ENCODE results near the gene DPP6.

Gene DPP6

DNA sequence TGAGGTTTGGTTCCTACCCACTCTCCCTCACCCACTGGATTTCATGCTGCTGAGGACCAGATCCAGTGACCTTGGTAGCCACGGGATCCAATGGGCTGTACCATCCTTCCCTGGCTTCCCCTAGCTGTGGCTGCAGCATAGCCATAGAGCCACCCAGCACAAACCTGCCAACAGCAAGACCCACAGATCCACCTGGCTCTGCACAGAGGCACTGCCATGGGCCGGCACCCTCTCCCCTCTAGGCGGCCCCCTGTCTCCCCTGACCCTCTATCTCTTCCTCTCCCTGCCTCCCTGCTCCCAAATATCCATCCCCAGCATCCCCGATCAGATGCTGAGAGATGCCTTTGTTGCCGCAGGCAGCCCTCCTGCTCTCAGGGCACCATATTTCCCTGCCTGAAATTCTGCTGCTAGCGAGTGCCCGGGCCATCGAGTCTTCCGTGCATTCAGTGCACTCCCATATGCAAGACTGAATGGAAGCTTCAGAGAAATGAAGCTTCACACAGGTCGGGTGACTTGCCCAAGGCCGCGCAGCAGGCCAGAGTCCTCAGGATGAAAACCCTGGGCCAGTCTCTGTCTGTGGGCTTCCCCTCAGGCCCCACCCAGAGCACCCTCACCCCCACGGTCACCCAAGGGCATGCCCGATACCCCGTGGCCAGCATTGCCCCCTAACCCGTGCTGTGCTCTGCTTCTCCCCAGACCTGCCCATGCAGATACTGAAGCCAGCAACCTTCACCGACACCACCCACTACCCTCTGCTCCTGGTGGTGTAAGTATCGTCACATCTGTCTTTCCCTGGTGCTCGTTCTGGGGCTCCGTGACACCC is 819.9 kb downstream of the DPP6 start:
- no peak for DNase-seq

DNA sequence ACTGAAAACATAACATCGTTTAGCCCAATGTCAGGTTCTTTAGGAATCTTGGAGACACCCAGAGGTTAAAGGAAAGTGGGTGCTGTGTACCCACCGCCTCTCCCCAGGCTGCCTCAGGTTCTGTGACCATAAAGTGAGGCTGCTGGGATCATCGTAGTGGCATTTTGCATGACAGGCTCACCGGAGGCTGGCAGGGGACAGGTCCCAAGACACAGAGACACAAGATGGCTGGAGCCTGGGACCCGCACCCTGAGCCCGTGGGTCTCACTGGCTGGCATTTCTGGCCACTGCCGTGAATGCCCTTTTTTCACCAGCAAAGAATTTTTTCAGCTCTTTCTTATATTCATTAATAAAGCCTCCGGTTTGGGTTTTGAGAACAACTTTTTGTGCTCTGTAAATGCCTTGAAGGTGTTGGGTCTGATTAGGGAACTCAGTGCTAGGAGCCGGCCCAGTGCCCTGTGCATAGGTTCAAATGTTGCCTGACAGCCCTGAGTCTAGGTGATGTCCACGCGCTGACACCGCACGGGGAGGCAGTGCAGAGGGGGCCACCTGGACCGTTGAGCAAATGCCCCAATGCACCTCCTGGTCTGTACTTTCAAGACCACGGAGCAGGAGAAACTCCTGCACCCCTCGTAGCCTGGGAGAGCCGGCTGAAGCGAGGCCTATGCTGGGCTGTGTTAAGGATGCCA is 820.8 kb downstream of the DPP6 start:
- DNase-seq: no peak

DNA sequence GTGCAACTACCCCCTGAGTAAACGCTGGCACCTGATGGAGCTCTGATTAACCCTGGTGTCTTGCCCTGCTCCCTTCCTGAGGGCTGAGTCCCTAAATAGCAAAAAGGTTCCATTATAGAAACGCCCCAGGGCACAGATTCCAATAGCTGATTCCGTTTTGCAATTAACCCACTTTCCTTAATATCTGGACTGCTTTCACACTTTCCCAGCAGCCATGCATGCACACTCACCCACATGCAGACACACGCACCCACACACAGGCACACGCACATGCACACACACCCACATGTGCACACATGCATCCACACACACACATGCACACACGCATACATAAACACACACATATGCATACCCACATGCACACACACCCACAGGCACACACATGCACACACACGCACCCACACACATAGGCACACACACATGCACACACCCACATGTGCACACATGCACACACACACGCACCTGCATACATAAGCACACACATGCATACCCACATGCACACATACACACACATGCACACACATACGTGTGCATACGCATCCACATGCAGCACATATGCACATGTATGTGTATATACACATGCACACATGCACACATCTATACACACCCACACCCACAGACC is 821.4 kb downstream of the DPP6 start:
- no peak for DNase-seq

- no peak for DNase-seq
Observed at GRCh38 chr7:154874409-154875113, 822.4 kb downstream of the DPP6 start.

DNA sequence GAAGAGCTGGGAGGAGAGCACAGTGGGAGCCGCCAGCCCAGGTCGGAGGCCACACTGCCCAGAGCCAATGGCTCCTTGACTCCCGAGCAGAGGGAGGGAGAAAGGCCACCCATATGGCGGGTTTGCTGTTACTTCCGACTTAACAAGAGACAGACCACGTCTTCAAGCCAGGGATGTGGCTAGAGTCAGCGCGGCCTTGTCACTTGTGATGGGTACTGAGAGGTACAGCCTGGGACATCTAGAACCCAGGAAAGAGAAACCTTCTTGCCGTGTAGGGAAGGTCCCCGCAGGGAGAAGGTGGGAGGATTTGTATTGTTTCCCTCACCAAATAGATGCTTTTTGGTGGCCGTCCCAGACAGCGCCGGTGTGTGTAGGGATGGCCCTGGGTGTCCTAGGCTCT is 823.1 kb downstream of the DPP6 start:
- no peak for DNase-seq

DNA sequence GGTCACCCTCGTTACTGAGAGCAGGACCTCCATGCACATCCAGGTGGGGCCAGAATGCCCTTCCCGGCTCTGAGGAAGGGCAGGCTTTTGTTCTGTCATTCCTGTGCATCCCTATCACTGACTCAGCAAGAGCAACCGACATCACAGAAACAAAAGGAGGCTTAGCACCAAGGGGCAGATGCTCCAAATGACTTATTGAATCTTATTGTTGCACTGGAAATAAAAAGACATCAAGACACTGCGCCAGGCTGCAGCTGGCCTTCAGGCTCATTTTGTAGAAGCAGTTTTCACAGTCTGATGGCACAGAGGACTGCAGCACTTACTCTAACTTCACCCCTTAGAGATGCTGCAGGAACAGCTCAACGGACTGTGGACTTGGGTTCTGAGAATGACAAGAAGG is 824.3 kb downstream of the DPP6 start:
- DNase-seq: no peak

- DNase-seq: no peak
Observed at GRCh38 chr7:154877031-154877430, 824.8 kb downstream of the DPP6 start.

- no peak for DNase-seq
Observed at GRCh38 chr7:154879629-154880028, 827.4 kb downstream of the DPP6 start.

DNA sequence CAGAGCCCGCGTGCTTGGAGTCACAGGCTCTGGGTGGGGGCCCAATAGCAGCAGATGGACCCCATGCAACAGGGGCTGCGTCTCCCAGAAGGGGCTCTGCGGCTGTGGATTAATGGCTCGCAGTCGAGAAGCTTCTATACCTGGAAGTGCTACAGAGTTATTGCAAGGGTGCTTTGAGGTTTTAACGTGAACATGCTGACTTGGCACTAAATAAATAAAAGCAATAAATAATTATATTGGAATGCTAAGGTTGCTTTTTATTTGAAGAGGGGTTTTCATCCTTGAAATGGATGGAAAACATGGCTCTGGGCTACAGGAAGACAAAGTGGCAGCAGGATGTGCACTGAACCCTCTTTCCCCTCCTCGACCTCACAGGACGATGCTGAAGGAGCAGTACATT is 828.3 kb downstream of the DPP6 start:
- no peak for DNase-seq

DNA sequence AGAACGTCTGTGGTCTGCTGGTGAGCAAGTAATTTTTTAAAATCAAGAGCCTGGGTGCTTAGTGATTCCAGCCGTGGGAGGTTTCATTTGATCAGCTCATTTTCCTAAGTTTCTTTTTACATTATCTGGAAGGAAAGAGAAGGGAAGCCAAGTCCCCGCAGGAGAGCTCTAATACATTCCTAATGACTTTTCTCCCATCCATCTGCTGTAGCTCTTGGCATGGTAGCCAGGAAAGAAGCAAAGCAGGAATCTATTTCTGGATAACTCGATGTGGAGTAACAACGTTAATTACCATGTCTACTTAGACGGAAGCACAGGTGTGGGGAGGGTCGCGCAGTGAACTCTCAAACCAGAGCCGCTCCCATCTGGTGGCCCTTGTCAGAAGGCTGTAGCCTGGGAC is 828.8 kb downstream of the DPP6 start:
- DNase-seq: no peak

DNA sequence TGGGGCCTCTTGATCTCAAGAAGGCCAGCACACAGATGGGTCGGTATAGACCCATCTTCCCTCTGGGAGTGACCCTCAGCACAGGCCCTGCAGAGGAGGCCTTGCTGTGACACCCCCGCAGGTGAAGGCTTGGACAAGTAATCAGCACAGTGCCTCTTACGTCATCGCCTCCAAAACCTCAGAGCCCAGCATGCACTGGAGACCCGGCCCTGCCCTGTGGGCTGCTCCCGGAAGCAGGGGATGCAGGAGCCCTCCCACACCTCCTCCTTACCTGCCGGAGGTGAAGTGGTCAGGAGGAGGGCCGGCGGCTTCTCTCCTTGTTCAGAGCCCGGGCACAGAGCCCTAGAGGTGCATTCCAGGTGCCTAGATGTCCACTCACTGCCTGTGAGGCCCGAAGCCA is 829.3 kb downstream of the DPP6 start:
- DNase-seq: no peak

DNA sequence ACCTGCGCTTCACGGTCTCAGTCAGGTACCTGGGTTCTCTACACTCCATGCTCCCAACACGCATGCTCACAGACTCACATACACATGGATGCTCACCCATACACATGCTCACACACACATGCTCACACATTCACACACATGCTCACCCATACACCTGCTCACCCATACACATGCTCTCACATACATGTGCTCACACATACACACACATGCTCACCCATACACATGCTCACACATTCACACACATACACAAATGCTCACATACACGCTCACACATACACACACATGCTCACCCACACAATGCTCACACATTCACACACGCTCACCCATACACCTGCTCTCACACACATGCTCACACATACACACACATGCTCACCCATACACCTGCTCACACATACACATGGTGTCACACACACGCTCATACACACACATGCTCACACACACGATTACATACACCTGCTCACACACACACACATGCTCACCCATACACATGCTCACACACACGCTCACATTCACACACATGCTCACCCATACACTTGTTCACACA is 830.8 kb downstream of the DPP6 start:
- no peak for DNase-seq

- DNase-seq: no peak
Observed at GRCh38 chr7:154884348-154884920, 832.2 kb downstream of the DPP6 start.

GRCh38 chr7:154886591-154886990 is 834.4 kb downstream of the DPP6 start:
- DNase-seq: no peak

- DNase-seq: no peak
Observed at GRCh38 chr7:154888690-154889089, 836.5 kb downstream of the DPP6 start.

DNA sequence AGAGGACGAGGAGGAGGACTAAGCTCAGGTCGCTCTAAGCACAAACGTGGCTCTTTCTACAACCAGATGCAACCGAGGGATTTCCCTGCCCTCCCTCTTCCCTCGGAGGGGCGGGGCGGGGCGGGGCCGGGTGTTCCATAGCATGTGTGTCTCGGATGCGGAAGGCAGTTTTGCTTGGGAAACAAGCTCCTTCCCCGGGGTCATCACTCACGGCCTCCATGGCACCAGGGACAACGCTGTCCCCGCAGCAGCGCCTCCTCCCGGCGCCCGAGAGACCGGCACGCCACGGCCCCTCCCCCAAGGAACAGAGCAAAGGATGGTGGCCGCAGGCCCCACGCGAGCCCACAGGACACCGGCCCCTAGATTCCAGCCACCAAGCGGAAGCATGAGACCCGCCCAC is 840.3 kb downstream of the DPP6 start:
- DNase-seq: no peak

GRCh38 chr7:154896076-154896475 is 843.9 kb downstream of the DPP6 start:
- DNase-seq: no peak

- DNase-seq: no peak
Observed at GRCh38 chr7:154898973-154899855, 847.0 kb downstream of the DPP6 start.

GRCh38 chr7:154899862-154900261 is 847.7 kb downstream of the DPP6 start:
- DNase-seq: no peak

- no peak for DNase-seq
Observed at GRCh38 chr7:154902600-154903082, 850.4 kb downstream of the DPP6 start.

GRCh38 chr7:154903083-154903731 is 851.0 kb downstream of the DPP6 start:
- DNase-seq: no peak

Data from suppressor macrophage treated with lipopolysaccharide for 4 hours (primary cell).